T-helper 17 cell (primary cell): ENCODE measurements around the gene EFCAB14. TPM values are rescaled to one million over a fixed set of nuclear protein-coding genes. Genes with fewer than 3 reads are reported as not detected.
"Not testable (repeated sequence)": the region's sequence is repeated elsewhere in the genome, so short reads cannot be mapped to it uniquely, and the experiment has no call there.

Experiments
- ATAC-seq: fragments of 150-1000 bp; cut with Tn5 transposase; 2 replicates; pipeline ENCODE4 v1.10.0; 2021; ENCODE audit warnings: mild to moderate bottlenecking, moderate library complexity
- DNase-seq, 3 donors: peaks; one replicate each; pipeline versions ENCODE4 v3.0.0 to v3.0.0-alpha.2; 2020 to 2021
- H3K9me3 ChIP-seq: one replicate; pipeline ENCODE4 v1.7.0; 2013; ENCODE audit warnings: low read length, mild to moderate bottlenecking; ENCODE audit not compliant: control insufficient read depth, poor library complexity, severe bottlenecking
- H3K27ac Mint-ChIP-seq: one replicate; pipeline ENCODE4 v1.8.0; 2022; ENCODE audit warnings: mild to moderate bottlenecking, moderate library complexity, mixed read lengths
- H3K27me3 Mint-ChIP-seq: one replicate; pipeline ENCODE4 v1.8.0; 2022; ENCODE audit warnings: mixed read lengths
- H3K36me3 Mint-ChIP-seq: one replicate; pipeline ENCODE4 v1.8.0; 2022; ENCODE audit warnings: low read depth, mixed read lengths
- H3K4me1 Mint-ChIP-seq: one replicate; pipeline ENCODE4 v1.8.0; 2022; ENCODE audit warnings: mild to moderate bottlenecking, mixed read lengths
- H3K4me3 Mint-ChIP-seq: one replicate; pipeline ENCODE4 v1.8.0; 2022; ENCODE audit warnings: mild to moderate bottlenecking, moderate library complexity, mixed read lengths
- total RNA-seq, 4 donors: library from RNA in 2 of 4; stranded (reverse) in 2 of 4; gene quantifications; one replicate each; pipeline ENCODE4 v1.2.3 and lab custom pipeline; 2022 to 2026

The EFCAB14 gene
- total RNA-seq, 2 donors from 2014 or later = 79.7 to 90.5 TPM

DNA sequence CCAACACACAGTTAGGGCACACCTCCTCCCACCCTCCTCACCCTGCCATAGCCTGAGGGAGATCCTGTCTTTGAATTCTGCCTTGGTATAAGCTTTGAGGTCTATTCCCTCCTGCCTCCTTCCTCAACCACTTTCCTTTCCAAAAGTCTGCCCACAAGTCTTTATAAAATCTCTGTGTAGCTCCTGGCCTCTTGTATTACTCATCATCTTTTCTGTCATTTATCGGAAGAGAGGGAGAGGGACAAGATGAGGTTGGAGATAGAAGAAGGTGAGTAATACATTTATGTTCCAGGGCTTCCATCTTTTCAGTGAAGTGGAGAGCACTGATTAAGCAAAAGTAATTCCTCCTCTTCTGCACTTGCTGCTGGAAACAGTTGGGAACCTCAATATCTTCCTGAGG is 30.5 kb upstream of the EFCAB14 start:
- no peak overlapping the region for H3K4me3 Mint-ChIP-seq
- ATAC-seq = no peak
- peaks cover 85% of the 10 kb centered on the region for H3K27me3 Mint-ChIP-seq
- DNase-seq = no peak
- peaks cover 5% of the 10 kb centered on the region for H3K36me3 Mint-ChIP-seq
- H3K9me3 ChIP-seq = no peaks in the 10 kb centered on the region
- H3K4me1 Mint-ChIP-seq = peaks cover 2% of the 10 kb centered on the region
- no peak overlapping the region for H3K27ac Mint-ChIP-seq

DNA sequence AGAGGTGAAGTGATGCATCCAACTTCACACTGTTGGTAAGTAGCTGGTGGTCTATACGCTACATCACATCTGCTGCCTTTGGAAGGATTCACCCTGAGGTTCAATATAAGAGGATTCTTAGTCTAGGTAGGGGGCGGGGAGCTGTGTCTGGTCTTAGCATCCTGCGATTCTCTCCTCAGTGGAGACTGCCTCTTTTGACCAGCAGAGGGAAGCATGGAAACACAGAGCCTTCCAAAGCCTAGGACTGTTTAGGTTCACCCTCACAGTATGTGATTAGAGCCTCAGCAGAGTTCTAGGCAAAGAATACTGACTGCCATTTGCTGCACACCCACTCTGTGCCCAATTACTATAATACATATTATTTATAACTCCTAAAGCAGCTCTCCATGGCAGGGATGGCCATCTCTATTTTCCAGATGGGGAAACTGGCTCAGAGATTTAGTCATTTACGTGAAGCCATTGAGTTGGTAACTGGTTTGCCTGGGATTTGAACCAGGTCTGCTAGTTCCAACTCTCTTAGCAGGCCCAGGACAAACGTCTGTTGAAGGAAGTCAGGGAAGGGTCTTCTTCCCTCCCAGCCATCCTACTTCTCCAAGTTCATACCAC is 28.9 kb upstream of the EFCAB14 start:
- H3K4me3 Mint-ChIP-seq = no peak overlapping the region
- no peaks in the 10 kb centered on the region for H3K4me1 Mint-ChIP-seq
- ATAC-seq = peak; percentile 60
- peaks cover 5% of the 10 kb centered on the region for H3K36me3 Mint-ChIP-seq
- no peak overlapping the region for H3K27ac Mint-ChIP-seq
- no peaks in the 10 kb centered on the region for H3K9me3 ChIP-seq
- H3K27me3 Mint-ChIP-seq = peaks cover 83% of the 10 kb centered on the region
- DNase-seq = no peak

DNA sequence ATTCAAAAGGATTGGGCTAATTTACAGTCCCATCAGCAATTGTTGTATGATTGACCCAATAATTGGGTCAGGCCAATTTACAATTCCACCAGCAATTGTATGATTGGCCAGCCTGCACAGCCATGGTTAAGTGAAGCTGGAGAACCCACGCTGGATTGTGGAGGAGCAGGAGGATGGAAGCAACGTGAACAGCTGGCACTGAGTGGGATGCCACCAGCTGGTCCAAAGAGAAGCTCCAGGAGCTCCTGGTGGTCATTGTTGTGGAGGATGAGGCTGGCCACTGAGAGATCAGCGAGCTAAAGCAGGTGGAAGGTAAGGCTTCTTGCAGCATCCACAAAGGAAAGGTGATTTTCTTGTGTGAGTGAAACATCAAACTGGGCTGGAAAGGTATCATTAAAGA is 23.2 kb upstream of the EFCAB14 start:
- ATAC-seq (no peak), DNase-seq (no peak)
- H3K9me3 ChIP-seq = no peaks in the 10 kb centered on the region
- Mint-ChIP-seq H3K4me1 (no peaks in the 10 kb centered on the region), H3K36me3 (no peaks in the 10 kb centered on the region), H3K27me3 (peaks cover 51% of the 10 kb centered on the region), H3K4me3 (no peak overlapping the region), H3K27ac (no peak overlapping the region)

DNA sequence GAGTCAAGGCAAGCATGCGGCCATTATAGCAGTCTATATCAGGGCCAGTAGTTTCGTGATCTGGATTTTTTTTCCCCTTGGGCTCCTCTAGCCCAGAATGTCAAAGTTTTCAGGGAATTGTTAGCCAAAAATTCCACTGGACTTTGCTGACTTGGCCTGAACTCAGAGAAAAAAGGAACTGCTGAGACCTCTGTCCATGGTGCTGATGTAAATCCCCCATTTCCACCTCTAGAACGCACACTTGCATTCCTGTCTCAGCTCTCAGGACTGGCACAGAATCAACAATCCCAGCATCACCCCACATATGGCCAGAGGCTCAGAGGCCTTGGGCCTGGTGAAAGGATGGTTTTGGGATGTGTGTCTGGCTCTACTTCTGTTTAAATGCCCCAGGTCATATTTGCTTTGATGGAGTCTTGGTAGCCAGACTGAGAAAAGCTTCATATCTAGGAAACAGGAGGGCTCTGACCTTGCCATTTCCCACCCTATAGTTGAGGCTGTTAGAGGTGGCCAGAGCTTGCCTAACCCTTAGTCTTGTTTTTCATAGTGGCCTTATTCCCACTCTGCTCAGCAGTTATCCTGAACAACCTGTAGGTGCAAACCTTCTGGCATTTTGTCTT is 16.9 kb upstream of the EFCAB14 start:
- no peaks in the 10 kb centered on the region for H3K9me3 ChIP-seq
- H3K27me3 Mint-ChIP-seq = peaks cover 5% of the 10 kb centered on the region
- H3K4me3 Mint-ChIP-seq = no peak overlapping the region
- H3K4me1 Mint-ChIP-seq = no peaks in the 10 kb centered on the region
- H3K27ac Mint-ChIP-seq = no peak overlapping the region
- ATAC-seq = no peak
- no peak for DNase-seq
- no peaks in the 10 kb centered on the region for H3K36me3 Mint-ChIP-seq

DNA sequence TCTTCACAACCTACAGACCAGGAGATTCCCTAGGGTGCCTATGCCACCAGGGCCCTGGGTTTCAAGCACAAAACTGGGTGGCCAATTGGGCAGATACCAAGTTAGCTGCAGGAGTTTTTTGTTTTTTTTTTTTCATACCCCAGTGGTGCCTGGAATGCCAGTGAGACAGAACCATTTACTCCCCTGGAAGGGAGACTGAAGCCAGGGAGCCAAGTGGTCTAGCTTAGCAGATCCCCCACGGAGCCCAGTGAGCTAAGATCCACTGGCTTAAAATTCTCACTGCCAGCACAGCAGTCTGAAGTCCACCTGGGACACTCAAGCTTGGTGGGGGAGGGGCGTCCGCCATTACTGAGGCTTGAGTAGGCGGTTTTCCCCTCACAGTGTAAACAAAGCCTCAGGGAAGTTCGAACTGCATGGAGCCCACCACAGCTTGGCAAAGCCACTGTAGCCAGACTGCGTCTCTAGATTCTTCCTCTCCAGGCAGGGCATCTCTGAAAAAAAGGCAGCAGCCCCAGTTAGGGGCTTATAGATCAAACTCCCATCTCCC is 9.5 kb upstream of the EFCAB14 start:
- not testable (repeated sequence) for H3K36me3 Mint-ChIP-seq, H3K9me3 ChIP-seq, DNase-seq, H3K4me3 Mint-ChIP-seq, H3K4me1 Mint-ChIP-seq, ATAC-seq, H3K27ac Mint-ChIP-seq
- H3K27me3 Mint-ChIP-seq = peaks cover 39% of the 10 kb centered on the region

DNA sequence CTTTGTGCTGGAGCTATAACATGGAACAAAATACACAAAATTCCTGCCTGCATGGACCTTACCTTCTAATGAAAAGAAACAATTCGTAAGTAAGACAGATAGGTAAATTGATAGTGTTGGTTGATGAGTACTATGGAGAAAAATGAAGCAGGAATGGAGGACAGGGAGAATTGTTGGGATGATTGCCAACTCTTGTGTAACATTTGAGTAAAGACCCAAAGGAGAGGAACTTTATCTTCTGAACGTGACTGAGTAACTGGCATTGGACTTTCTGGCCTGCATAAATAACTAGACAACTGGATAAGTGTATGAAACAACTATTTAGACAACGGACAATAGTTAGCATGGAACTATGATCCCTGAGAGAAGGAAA is 6.8 kb upstream of the EFCAB14 start:
- Mint-ChIP-seq H3K4me1 (peaks cover 8% of the 10 kb centered on the region), H3K27me3 (peaks cover 39% of the 10 kb centered on the region), H3K36me3 (peaks cover 6% of the 10 kb centered on the region), H3K27ac (no peak overlapping the region), H3K4me3 (no peak overlapping the region)
- no peak for ATAC-seq
- no peaks in the 10 kb centered on the region for H3K9me3 ChIP-seq
- no peak for DNase-seq

DNA sequence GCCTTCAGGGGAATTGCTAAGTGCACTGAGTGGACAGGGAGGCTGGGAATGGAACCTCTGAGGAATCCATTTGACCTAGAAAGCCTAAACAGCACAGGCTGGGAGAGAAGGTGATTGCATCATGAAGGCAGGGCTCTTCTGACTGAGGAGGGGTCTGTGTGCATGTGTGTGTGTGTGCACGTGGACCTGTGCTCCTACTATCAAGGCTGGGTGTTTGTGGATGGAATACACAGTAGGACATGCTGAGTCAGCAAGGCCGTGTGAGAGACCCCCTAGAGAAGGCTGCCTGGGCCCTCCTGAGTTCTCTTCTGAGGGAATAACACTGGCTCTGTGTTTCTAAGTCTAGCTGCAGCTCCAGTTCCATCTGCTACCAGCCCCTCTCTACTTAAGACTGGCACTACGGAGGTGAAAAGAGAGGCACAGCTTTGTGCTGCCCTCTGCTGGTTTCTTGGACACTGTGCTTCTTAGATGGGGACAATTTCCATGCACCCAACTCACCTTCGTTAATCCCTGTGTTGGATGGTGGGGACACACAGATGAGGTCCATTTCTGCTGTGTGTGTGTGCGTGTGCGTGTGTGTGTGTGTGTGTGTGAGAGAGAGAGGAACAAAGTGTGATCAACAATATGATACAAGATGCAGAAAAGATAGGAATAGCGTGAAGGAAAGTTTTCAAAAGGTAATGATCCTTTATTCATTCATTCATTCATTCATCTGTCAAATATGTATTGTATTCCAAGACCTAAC is 6.2 kb upstream of the EFCAB14 start:
- Mint-ChIP-seq H3K27ac (no peak overlapping the region), H3K36me3 (peaks cover 6% of the 10 kb centered on the region), H3K4me3 (no peak overlapping the region), H3K4me1 (peaks cover 10% of the 10 kb centered on the region), H3K27me3 (peaks cover 39% of the 10 kb centered on the region)
- peak; percentile 100 for ATAC-seq
- H3K9me3 ChIP-seq = no peaks in the 10 kb centered on the region
- peak; percentile 39 to 47 (median 43) for DNase-seq

DNA sequence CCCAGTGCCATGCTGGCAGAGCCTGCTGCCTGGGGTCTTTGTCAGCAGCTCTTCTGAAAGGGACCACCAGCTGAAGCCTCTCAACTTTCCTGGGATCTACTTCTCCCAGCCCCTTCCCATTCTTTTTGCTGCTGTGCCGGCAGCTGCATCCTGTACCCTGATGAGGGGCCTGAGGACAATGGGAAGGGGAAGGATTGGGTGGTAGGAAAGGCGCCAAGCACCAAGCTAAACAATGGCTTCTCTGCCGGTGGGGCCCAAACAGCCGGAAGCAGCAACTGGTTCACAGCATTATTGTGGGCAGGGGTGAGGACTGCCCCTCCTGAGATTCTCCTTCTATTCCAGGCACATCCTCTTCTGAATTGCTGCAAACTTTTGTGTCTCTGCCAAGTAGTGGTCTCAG is 5.0 kb upstream of the EFCAB14 start:
- H3K9me3 ChIP-seq = no peaks in the 10 kb centered on the region
- H3K27ac Mint-ChIP-seq = no peak overlapping the region
- H3K4me3 Mint-ChIP-seq = no peak overlapping the region
- DNase-seq (no peak), ATAC-seq (no peak)
- H3K36me3 Mint-ChIP-seq = peaks cover 2% of the 10 kb centered on the region
- peaks cover 20% of the 10 kb centered on the region for H3K4me1 Mint-ChIP-seq
- peaks cover 27% of the 10 kb centered on the region for H3K27me3 Mint-ChIP-seq

DNA sequence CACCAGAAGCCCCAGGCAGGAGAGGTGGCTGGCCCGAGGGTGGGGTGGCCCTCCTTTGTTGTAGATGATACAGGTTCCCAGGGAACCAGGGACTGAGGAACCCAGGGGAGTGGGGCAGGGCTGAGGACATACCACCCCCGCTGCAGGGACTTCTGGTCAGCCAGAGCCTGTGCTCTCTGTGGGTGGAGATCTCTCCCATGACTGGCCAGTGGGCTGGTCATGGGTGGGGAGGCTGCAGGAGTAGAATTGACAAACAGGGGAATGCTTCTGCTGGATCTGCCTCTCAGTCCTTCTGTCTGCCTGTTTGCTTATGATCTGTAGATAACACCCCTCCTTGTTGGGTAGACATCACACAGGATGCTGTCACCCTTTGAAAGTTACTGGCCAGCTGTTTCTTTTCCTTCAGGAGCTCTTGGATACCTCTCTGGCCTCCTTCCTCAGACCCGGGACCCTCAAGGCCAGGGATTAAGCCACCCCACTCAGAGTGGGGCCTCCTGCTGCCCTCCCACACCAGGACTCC is 2.8 kb upstream of the EFCAB14 start:
- no peak for ATAC-seq
- no peak overlapping the region for H3K4me3 Mint-ChIP-seq
- H3K9me3 ChIP-seq = no peaks in the 10 kb centered on the region
- H3K36me3 Mint-ChIP-seq = peaks cover 7% of the 10 kb centered on the region
- peaks cover 37% of the 10 kb centered on the region for H3K4me1 Mint-ChIP-seq
- DNase-seq = no peak
- no peak overlapping the region for H3K27ac Mint-ChIP-seq
- H3K27me3 Mint-ChIP-seq = peaks cover 16% of the 10 kb centered on the region

DNA sequence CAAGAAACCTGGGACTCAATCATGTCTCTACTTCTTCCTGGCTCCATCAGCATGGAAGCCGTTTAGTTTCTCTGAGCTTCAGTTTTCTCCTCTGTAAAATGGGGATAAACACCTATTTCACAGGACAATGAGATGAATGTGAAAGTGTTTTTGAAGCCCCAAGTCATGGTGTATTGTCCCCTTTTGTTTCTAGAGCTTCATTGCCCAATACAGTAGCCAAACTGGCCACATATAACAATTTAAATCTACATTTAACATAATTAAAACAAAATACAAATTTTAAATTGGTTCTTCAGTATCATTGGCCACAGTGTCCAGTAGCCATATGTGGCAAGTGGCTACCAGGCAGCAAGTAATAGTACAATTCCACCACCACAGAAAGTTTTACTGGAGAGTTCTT is 2.3 kb upstream of the EFCAB14 start:
- Mint-ChIP-seq H3K27ac (no peak overlapping the region), H3K27me3 (peaks cover 12% of the 10 kb centered on the region), H3K4me3 (no peak overlapping the region), H3K4me1 (peaks cover 42% of the 10 kb centered on the region), H3K36me3 (peaks cover 7% of the 10 kb centered on the region)
- H3K9me3 ChIP-seq = no peaks in the 10 kb centered on the region
- ATAC-seq = no peak
- no peak for DNase-seq

DNA sequence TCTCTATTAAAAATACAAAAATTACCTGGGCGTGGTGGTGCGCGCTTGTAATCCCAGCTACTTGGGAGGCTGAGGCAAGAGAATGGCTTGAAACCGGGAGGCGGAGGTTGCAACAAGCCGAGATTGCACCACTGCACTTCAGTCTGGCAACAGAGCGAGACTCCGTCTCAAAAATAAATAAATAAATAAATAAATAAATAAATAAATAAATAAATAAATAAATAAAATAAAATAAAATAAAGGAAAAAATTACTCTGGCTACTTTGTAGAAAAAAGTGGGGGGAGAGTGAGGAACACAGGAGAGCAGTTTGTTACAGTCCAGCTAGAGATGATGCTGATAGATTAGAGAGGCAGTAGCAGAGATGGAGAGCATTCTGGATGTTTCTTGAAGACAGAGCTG is 1.4 kb upstream of the EFCAB14 start:
- not testable (repeated sequence) for H3K36me3 Mint-ChIP-seq, H3K9me3 ChIP-seq, DNase-seq, H3K4me3 Mint-ChIP-seq, ATAC-seq, H3K27me3 Mint-ChIP-seq
- H3K27ac Mint-ChIP-seq = peak overlapping the region; percentile 96
- H3K4me1 Mint-ChIP-seq = peaks cover 44% of the 10 kb centered on the region

DNA sequence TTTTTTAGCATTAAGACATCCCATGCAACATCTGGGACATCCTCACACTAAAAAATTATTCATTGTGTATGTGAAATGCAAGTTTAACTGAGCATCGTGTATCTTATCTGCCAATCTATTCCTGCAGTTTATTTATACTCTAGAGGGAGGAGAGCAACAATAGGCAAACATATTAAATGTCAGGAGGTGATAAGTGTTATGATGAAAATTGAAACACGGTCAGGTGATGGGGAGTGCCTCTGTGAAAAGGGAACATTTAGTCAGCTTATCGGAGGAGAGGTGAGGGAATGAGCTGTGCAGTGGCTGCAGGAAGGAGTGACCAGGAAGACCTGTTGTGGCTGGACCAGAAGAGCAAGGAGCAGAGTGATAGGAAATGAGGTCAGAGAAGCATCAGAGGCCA is 775 bp upstream of the EFCAB14 start:
- no peaks in the 10 kb centered on the region for H3K9me3 ChIP-seq
- peak overlapping the region; percentile 92 for H3K4me3 Mint-ChIP-seq
- H3K36me3 Mint-ChIP-seq = peaks cover 5% of the 10 kb centered on the region
- no peaks in the 10 kb centered on the region for H3K27me3 Mint-ChIP-seq
- peaks cover 40% of the 10 kb centered on the region for H3K4me1 Mint-ChIP-seq
- ATAC-seq (no peak), DNase-seq (no peak)
- H3K27ac Mint-ChIP-seq = peak overlapping the region; percentile 96

DNA sequence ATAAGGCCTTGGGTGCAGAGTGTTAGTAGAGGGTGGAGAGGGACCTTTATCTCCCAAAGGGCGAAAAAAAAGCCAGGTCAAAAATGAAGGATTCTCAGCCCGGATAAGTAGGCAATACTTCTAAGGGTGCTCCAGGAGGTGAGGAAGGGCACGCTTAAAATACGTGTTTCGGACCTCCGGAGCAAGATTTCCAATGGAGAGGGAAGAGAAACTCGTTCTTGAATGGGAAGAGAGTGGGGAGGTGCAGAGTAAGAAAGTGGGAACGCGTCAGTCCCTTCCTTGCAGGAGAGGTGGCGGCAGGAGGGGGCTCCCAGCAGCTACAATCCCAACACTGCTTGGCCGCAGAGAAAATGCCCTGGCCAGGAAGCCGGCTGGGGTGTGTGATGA is 581 bp downstream of the EFCAB14 start:
- no peak for ATAC-seq
- H3K27me3 Mint-ChIP-seq = no peaks in the 10 kb centered on the region
- DNase-seq = no peak
- H3K9me3 ChIP-seq = no peaks in the 10 kb centered on the region
- peaks cover 5% of the 10 kb centered on the region for H3K36me3 Mint-ChIP-seq
- H3K4me1 Mint-ChIP-seq = peaks cover 43% of the 10 kb centered on the region
- H3K27ac Mint-ChIP-seq = peak overlapping the region; percentile 96
- peak overlapping the region; percentile 94 for H3K4me3 Mint-ChIP-seq
